ENCODE measurements around the gene ADAMTS9.

Gene ADAMTS9

DNA sequence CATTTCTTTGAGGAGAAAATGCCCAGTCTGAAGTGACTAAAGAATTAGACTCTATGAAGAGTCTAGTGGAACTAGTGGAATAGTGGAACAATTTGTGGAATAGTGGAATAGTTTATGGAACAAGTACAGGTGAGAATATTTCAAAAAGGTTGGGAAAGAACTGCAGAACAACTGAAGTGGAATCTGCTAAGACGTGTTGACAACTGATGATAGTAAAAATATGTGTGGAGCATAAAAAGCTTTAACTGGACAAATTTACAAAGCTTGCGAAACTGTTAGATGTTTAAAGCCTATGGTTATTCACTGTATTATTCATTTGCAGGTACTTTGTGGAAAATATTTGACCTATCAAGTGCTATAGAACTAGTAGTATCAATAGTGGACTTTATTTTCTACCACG is 164.5 kb downstream of the ADAMTS9 start:
- DNase-seq: no peak

- DNase-seq: no peak
Observed at GRCh38 chr3:64520334-64520733, 167.5 kb downstream of the ADAMTS9 start.

- no peak for DNase-seq
Observed at GRCh38 chr3:64518950-64519349, 168.8 kb downstream of the ADAMTS9 start.

GRCh38 chr3:64518496-64518895 is 169.3 kb downstream of the ADAMTS9 start:
- DNase-seq: no peak

DNA sequence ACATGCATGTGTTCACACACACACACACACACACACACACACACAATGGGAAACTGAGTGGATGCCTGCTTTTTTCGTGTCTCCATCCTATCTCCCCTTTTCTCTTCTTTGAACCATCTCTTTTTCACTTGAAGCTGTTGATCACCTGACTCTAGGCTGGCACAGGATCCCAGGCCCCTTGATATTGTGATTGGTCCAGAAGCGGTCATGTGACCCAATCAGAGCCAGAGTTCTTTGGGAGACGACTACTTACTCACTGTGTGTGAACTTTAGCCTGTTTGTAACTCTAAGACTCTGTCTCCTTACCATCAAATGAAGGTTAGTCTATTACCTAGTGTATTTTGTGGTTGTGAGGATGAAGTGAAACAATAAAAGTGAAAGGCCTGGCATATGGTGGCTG is 172.9 kb downstream of the ADAMTS9 start:
- no peak for DNase-seq

DNA sequence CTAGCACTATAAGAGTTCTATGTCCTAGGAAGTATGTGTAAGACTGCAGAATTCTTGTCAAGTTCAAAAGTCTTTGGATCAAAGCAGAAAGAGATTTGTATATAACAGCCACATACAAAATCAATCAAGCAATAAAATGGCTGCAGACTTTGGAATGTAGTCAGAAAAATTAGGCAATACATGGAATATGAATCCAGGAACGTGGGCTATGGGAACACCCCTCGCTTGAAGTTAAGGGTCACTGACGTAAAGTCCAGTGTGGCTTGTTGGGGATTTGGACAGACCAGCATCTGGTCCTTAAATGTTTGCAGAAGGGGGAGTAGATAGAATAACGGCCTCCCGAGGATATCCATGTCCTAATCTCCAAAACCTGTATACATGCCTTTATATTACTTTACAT is 178.6 kb downstream of the ADAMTS9 start:
- no peak for DNase-seq

- no peak for DNase-seq
Observed at GRCh38 chr3:64508140-64508539, 179.7 kb downstream of the ADAMTS9 start.

DNA sequence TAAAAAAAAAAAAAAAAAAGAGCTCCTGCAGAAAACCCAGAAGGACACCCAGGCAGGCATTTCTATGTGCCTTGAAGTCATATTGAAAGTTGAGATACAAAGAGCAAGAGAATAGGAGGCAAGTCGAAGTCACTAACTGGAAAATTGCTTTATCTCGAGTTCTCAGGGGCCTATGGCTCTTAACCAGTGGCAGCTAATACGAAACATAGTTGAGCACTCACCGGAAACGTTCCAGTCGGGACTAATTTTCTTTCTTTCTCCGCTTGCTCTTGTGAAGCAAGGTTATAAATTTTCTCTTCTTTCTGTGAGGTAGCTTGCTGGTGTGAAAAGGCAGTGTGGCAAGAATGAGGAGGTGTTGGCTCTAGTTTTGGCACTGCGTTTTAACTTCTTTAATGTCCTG is 181.5 kb downstream of the ADAMTS9 start:
- DNase-seq: no peak

DNA sequence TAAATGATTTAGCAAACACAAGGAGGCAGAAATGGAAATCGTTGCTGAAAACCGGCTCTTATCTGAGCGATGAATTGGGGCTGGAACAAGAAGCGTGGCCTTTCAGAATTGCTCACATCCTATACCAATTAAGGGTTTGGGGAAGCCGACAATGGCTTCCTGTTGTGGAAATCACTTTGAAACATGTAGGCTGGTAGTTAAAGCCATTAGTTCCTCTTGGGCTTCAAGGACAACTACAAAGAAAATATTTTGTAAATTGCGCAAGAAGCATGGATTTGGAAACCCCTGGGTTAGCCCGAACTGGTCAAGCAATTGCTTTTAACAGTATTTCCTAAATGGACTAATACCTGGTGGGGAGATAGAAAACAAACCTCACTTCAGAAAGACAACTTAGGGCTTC is 182.4 kb downstream of the ADAMTS9 start:
- no peak for DNase-seq

DNA sequence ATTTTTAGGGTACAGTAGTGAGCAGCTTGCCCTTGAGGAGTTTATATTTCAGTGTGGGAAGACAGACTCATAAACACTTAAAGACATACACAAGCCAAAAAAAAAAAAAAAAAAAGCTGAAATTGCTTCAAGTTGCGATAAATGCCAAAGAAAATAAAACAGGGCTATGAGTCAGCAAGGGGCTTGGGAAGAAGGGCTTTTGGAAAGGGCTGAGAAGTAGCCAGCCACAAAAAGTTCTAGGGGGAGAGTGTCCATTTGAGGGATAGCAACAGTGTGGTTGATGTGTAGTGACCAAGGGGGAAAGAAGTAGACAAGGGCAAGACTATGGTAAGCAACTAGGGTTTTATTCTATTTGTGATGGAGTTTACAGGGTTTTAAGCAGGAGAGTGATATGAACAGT is 185.5 kb downstream of the ADAMTS9 start:
- DNase-seq: no peak

DNA sequence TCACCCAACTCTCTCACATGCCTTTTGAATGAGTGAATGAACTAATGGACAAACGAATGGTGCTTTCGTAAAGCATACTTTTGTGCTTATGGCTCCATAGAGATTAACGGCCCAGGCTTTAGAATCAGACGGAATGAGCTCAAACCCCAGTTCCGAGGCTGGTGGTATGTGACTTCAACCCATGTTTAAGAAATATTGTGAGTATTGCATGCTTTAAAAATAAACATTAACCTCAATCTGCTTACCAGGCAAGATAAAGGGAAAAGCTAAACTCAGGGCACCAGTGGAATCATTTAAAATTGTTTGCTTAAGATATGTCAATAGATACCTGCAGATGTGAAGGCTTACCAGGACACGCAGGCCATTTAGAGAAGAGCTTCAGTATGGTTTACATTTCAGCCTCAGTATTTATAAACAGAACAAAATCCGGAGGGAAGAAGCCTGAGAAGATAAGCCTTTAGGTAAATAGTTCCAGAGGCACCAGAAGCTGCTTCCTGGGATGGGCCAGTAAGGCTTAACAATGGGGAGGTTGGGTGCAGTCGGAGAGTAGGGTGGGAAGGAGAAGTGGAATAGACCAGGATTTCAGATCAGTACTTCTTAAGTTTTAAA is 186.4 kb downstream of the ADAMTS9 start:
- DNase-seq: no peak

GRCh38 chr3:64496786-64497490 is 190.9 kb downstream of the ADAMTS9 start:
- DNase-seq: no peak

DNA sequence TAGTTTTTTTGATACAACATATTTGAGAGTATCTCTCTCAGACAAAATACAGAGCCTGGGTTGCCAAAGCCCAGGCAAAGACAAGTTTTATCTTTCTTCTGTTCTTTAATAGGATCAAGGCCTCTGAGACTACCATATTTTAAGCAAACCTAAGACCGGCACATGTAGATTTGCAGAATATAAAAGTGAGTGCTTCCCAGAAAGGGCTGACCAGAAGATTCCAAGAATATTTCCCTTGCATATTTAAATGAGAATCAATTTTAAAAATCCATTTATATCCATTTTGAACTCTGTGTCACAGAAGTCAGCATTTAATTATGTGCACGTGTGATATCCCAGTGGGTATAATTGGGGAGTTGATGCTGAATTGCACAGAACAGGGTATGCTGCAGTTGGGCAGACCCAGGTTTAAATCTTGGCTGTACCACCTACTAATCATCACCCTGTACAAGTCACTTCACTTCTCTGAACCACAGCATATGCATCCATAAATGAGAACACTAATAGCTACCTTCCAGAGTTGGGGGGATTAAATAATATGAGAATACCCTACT is 191.9 kb downstream of the ADAMTS9 start:
- DNase-seq: no peak

GRCh38 chr3:64495121-64495780 is 192.5 kb downstream of the ADAMTS9 start:
- no peak for DNase-seq

DNA sequence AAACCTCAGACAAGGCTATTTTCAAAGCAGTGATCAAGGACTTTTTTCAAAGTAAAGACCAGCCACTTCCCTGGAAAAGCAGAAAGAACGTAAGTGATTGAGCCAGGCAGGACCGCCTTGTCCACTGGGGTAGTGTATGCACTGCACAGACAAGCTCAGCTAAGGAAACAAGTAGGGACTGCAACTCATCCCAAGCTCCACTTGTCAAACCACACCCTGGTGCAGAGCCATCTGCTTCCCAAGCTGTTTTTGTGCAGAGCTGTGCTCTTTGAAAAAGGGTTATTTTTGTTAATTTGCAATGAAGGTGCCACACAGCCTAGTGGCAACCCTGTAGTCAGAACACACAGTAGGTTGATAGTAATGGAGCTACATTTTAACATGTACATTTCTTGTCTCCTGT is 193.3 kb downstream of the ADAMTS9 start:
- no peak for DNase-seq

- DNase-seq: no peak
Observed at GRCh38 chr3:64493149-64493548, 194.7 kb downstream of the ADAMTS9 start.

DNA sequence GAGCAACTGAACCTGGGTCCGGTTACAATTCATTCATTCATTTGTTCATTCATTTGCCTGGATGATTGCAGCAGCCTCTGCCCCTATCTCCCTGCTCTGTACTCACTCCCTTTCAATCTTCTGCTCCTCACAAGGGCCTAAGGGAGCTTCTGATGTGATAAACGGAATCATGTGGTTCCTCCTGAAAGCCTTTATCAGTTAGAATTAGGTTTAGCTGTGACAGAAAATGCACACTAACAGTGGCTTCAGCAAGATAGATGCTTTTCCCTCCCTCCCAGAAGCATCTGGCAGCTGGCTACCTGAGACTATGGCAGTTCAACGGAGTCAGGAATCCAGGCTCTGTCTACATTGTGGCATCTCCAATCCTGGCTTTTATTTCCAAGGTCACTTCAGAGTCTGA is 196.0 kb downstream of the ADAMTS9 start:
- no peak for DNase-seq

GRCh38 chr3:64490180-64490724 is 197.5 kb downstream of the ADAMTS9 start:
- no peak for DNase-seq

DNA sequence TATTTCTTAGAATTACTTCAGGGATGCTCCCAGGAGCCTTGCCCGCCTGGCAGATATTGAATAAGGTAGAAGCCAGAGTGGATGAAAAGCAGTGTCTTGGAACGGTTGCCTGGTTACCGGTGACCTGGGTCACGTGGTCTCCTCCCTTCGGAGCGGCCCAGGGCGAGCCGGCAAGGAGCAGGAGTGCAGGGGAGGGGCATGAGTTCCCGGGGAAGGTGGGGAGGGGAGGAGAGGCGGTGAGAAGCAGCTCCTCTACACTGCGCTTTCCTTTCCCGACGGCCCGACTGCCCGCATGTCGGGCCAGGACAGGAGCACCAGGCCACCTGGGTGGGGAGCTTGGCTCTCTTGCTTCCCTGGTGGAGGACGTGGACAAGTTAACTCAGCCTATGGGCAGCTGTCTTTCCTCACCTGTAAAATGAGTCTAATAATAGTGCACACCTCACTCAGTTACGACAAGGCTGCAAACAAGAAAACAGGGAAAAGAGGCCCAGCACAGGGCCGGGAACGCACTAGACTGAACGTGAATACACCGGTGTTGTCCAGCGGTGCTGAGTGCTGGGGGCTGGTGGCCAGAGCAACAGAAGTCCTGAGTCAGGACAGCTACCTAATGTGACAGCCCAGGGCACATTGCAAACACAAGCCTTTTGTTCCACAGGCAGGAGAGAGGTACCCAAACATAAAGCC is 198.3 kb downstream of the ADAMTS9 start:
- DNase-seq: no peak

GRCh38 chr3:64488939-64489338 is 198.9 kb downstream of the ADAMTS9 start:
- DNase-seq: no peak

DNA sequence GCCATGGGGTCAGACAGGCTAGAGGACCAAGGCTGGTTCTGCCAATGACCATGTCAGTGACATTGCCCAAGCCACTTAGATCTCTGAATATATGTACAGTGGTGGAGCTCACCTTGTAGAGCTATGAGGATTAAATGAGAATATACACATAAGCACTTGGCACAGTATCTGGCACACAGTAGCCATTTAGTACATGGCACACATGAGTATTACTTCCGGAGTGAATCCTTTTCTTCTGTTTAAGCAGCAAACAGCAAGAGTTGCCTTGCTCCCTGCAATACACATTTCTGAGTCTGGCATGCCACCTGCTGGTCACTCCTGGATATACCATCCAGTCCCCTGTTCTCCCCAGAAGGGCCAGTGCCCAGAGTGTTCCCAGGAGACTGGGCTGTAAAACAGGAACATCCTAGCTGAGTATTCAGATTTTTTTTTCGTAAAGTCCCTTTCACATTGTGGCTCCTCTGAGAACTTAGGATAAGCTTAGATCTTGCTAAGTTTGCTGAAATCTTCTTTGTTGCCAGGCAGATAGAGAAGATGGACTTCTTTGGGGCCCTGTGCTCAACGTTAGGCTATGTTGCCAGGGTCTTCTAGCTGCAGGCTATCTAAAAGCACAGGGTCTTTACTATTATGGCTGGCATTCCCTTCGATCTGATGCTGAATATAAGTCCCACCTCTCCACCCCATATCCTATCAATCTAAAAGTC is 203.4 kb downstream of the ADAMTS9 start:
- peak; percentile 67 for DNase-seq

DNA sequence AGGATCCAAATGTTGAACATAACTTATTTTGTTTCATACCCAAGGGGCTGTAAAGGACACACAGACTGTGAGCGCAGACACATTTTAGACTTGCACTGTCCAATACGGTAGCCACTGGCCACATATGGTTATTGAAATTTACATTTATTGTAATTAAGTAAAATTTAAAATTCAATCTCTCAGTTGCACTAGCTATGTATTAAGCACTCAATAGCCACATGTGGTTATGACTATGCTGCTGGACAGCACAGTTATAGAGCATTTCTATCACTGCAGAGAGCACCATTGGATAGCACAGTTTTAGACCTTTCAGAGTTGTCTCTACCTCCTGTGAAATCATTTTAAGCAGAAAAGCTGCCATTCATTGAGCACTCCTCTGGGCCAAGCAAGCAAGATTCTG is 204.3 kb downstream of the ADAMTS9 start:
- no peak for DNase-seq

DNA sequence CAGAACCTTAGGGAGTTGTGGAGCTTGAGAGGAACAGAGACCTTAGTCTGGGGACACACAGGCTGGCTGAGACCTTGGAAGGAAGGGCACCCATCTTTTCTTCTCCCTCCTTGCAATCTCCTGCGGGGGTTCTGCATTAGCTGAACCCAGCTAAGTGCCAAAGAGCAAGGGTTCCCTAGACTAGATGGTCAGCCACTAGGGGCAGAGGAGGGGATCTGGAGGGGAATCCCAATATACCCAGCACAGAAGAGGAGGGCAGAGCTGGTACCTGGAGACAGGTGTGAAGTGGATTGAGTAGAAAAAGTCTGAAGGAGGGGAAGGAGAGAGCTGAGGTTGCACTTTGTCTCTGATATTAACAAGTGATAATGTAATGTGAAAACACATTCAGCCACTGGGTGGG is 212.8 kb downstream of the ADAMTS9 start:
- DNase-seq: no peak
